EH (cell line): Measurements from ENCODE around the gene GPSM3.
"Not testable (repeated sequence)": the region's sequence is repeated elsewhere in the genome, so short reads cannot be mapped to it uniquely, and the experiment has no call there.

Source experiments
- DNase-seq: peaks from one replicate; pipeline ENCODE4 v3.0.0-alpha.2; 2015; ENCODE audit warnings: low read depth

Gene GPSM3

DNA sequence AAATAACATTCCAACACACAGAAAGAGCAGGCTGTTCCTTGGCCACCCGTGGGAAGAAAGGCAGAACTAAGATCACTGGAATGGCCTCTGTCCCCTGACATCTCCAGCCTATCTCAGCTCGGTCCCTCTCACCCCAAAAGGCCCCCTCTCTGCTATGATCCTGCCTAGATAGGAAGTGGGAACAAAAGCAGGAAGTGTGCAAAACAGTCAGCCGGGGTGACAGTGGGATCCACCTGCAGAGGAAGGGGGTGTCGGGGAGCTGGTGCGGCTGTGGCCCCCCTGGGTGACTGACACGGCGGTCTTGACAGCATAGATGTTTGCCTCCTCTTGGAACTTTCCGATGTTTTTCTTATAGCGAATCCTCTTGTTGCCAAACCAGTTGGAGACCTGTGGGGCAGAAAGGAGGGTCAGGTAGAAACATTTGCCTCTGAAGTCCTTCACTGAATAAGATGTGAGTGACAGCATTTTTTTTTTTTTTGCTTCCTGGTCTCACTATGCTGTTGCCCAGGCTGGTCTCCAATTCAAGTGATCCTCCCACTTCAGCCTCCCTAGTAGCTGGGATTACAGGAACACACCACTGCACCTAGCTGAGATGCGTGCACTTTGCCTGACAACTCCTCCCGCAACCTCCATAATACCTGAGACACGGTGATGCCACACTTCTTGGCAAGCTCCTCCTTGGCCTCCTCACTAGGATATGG is 5.3 kb downstream of the GPSM3 start:
- no peak for DNase-seq

- not testable (repeated sequence) for DNase-seq
These were observed 6.1 kb downstream of the GPSM3 start for GRCh38 chr6:32186151-32186840.

DNA sequence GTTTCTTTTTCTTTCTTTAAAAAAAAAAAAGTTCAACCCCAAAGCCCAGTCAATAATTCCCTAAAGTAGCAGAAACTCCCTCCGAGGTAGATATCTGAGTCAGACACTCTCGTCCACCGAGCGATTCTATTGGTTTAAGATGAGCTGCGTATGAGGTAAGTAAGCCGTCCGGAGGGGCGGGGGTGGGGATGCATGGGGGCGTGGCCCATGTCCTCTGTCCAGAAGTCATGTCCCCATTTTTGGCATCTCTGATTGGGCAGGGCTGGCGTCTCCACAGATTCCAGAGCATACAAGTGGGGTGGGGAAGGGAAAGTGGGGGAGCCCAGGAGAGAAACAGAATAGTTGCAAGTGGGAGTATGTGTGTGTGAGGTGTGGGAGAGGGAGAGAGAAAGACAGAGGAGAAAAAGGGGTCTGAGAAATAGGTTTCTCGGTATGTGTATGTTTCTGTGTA is 6.7 kb downstream of the GPSM3 start:
- DNase-seq: peak; percentile 94

- DNase-seq: no peak
These were observed 8.3 kb downstream of the GPSM3 start, which contains the start of gene AGER for GRCh38 chr6:32184084-32184640. AGER (minus strand) TSS chr6:32184253; CDS start chr6:32184222, 31 bp downstream.

- DNase-seq: no peak
These were observed 8.9 kb downstream of the GPSM3 start for GRCh38 chr6:32183483-32184083.

DNA sequence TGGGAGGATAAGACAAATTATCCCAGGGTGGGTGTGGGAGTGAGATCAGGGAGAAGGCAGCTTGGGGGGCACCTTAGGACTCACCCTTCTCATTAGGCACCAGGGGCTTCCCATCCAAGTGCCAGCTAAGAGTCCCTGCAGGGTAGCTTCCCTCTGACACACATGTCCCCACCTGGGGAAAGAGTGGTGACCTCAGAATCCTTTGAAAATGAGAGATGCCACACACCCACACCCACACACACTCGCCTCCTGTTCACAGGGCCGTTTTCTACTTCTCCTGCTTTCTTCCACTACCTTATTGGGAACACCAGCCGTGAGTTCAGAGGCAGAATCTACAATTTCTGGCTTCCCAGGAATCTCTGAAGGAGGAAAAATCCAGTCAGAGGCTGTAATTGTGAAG is 9.4 kb downstream of the GPSM3 start:
- no peak for DNase-seq

DNA sequence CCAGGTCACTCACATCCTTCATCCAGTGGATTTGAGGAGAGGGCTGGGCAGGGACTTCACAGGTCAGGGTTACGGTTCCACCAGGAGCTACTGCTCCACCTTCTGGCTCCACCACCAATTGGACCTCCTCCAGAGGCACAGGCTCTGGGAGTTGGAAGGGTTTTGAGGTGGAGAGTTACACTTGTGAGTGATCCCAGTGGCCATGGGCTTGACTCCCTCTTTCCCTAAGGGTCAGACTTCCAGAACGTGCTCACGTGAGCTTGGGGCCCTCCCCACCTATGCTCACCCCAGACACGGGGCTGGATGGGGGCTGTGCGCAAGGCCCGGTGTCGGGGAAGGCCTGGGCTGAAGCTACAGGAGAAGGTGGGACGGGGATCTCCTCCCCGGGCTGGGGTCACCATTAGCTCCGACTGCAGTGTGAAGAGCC is 9.9 kb downstream of the GPSM3 start:
- DNase-seq: no peak

DNA sequence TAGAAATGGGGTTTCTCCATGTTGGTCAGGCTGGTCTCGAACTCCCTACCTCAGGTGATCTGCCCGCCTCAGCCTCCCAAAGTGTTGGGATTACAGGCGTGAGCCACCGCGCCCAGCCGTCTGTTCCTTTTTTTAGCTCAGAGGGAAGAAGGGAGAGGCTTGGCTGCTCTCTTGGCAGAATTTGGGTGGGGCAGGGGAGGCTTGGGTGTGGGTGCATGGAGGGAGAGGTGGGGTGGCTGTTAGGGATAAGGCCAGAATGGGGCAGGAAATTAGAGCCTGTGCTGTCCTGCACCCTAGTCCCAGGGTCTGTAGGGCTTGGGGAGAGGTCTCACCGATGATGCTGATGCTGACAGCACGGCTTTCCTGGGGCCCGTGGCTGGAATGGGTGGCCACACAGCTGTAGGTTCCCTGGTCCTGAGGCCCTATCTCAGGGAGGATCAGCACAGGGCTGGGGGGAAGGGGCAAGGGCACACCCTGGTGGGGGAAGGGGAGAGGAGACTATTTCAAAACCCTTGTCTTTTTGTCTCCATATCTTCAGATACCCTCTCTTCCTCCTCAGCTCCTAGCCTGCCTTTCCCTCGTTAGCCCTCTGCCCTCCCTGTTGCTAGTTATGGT is 10.4 kb downstream of the GPSM3 start:
- DNase-seq: no peak

- no peak for DNase-seq
These were observed 11.2 kb downstream of the GPSM3 start for GRCh38 chr6:32181148-32181702.

DNA sequence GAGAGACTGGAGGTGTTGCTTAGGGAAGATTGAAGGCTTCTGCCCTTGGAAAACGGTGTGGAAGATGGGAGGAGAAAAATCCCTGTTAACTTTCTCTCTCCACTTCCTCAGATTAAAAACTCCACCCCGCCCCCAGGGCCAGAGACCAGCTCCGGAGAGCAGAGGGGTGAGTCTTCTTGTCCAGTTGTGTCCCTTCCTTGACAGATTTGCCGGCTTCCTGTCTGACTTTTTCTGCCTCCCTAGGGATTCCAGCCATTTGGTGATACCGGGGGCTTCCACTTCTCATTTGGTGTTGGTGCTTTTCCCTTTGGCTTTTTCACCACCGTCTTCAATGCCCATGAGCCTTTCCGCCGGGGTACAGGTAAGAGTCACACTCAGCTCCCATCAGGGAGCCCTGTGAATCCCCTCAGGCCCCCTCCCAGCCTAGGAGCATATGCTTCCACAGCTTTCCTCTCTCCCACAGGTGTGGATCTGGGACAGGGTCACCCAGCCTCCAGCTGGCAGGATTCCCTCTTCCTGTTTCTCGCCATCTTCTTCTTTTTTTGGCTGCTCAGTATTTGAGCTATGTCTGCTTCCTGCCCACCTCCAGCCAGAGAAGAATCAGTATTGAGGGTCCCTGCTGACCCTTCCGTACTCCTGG is 12.6 kb downstream of the GPSM3 start:
- no peak for DNase-seq

GRCh38 chr6:32178547-32179440 is 13.6 kb downstream of the GPSM3 start:
- DNase-seq: no peak

DNA sequence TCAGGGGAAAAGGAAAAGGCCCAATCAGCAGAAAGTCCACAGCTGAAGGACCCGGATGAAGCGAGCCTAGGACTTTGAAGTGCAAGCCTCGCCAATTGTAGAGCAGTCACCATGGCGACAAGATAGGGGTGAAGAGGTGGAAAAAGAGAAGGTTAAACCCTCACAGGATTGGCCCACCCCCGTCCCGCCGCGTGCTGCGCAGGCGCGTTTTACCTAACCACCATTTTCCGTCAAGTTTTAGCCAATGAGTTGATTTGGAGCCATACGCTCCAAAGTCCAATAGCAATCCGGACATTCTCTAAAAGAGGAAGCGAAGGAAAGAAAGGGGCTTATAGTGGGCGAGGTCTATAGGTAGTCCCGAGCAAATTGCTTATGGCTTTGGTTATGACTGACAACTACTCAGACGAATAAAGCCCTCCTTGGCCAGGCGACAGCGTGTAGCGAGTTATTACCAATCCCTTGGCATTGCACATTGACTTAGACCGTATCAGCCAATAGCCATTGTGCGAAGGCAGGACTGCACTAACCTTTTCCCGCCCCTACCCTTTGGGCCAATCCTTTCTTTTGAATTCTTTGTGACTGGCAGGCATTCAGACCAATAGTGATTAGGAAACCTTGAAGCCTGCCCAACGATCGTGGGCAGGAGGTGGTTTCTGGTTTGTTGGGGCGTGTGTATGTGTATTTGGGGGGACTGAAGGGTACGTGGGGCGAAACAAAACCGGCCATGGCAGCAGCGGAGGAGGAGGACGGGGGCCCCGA is 14.5 kb downstream of the GPSM3 start, which contains the start of gene RNF5:
TSS of gene RNF5 (plus strand) at position 618 of the 759 bp plus-strand sequence. CDS start at position 725, 107 bp downstream.
- peak; percentile 100 for DNase-seq

DNA sequence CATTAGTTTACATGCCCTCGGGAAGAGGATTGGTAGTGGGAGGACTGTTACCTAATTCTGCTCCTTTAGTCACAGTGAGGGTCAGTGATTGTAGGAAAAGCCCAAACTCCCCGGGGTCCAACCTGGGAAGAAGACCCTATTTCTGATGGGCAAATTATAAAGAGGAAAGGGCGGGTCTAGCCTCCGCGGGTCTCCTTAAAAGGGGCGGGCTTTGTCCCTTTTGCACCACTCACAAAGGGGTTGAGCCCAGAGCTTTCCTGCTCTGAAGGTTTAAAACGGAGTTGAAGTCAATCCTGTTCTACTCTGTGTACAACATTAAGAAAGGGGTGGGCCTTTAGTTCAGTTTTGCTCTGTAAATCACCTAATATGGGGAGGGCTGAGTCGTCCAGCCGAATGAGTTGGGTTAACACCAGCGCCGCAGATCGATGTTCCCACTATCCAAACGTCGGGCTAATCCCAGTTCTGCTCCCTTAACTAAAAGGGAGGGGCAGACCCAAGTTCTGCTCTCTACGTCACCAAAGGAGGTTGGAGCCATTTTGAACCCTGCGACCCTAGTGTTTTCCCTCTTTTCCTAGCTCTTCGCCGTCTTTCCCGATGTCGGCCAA is 15.2 kb downstream of the GPSM3 start:
- no peak for DNase-seq

- peak; percentile 66 for DNase-seq
These were observed 15.8 kb downstream of the GPSM3 start for GRCh38 chr6:32176476-32177182.

DNA sequence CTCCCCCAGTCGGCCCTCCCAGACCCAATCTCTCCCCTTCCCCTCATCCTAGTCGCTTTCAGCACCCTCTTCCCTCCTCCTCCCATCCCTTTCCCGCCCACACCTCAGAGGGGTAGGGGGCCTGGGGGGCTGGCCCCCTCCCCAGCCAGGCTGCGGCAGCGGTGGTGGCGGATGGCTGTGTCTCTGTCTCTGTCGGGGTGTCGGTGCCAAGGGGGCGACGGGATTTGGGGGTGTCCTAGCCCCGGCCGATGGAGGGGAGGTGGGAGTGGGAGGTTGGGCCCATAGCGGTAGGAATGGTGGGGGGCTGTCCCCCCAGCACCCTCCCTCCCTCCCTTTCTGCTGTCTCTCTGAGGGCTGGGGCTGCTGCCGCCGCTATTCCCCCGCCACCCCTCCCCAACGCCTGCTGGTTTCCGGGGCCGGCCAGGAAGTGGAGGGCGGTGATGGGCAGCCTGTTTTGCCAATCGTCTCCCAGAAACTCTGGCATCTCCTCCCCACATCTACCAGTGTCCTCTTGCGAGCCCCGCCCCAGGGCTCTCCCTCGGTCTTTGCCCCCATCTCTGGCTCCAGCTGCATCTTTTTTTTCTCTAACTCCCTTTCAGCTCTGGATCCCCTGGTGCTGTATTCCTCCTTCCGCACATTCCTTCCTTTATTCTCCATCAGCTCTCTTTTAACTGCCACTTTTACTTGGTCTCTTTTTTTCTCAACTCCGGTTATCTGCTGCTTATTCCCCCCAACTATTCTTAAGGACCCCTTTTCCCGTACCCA is 16.6 kb downstream of the GPSM3 start, which contains the start of gene AGPAT1:
TSS of gene AGPAT1 (minus strand) at position 374 of the 765 bp plus-strand sequence. CDS start 4,588 bp downstream, outside the sequence.
- peak; percentile 98 for DNase-seq

DNA sequence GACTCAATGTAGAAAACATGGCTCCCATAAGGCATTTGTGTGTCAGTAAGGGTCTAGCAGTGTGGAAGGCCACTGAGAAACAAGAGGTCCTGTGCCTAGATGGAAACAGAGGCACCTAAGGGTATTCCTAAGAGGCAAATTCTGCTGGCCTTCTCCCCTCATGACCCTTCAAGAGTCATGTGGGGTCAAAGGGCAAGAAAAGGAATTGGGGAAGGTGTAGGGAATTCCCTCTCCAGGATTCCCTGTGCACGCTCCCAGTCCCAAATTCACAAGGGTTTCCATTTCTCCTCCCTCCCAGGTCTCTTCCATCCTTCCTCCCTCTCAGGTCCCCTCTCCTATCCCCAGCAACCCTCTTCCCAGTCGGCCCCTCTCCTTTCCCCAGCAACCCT is 17.1 kb downstream of the GPSM3 start:
- no peak for DNase-seq

DNA sequence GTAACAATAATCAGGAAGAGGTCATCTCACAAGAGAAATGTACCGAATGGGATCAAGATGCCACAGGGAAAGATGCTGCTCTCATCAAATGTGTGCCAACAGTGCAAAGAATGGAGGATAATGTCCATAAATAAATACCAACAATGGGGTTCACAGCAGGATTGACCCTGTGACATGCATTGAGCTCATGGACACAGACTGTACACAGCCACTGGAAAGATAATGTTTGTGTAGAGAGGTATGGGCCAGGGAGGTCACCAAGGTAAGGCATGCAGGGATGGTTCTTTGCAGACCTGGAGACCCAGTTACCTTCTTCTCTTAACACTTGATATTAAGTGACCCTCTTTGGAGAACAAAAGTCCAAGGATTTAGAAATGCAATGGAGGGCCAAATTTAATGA is 18.0 kb downstream of the GPSM3 start:
- no peak for DNase-seq
